ENCODE data around the gene ZNF805. TPM values are rescaled to one million over a fixed set of nuclear protein-coding genes. Genes with fewer than 3 reads are reported as not detected.
"Not testable (repeated sequence)": the region's sequence is repeated elsewhere in the genome, so short reads cannot be mapped to it uniquely, and the experiment has no call there.

The ZNF805 gene
- total and polyA plus RNA-seq, 11 donors, result 0.80 to 15.3 (median 10.2) TPM

DNA sequence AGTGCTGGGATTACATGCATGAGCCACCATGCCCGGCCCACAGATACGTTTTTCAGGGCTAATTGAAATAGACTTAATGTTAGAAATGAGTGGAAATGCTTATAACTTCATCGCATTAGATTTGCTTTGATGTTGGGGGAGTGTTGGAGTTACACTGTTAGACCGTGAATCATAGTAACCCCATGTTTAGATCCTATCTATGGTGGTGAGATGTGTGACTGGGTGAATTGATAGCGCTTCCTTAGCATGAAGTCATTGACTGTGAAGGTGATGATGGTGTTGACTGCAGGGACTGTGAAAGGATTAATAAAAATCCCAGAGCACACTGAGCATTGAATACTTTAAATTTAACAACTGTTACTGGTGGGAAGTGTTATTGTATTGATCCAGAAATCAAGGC, 47.4 kb upstream of the ZNF805 start:
- intact Hi-C loops (cut with DNase I), result loop anchor here in 1 of 10 donors (5.0 kb wide), 1 partner anchor 49 kb away; the partner anchor contains the start of gene ZNF805
- H3K4me1 ChIP-seq, result peaks cover 0 to 29% (median 19%) of the 10 kb centered on the region in 12 donors
- DNase-seq (no peak), ATAC-seq (no peak)
- WGBS, 4 donors, result 83 to 85% (median 84%) methylated on average over 5 of the region's 5 CpGs
- H3K36me3 ChIP-seq, result peaks cover 0 to 54% (median 47%) of the 10 kb centered on the region in 9 donors
- H3K27ac ChIP-seq, result no peak overlapping the region
- H3K9me3 ChIP-seq, result no peaks in the 10 kb centered on the region
- peak overlapping the region in 10 of 12 donors; percentile 83 to 99 (median 97) for H3K4me3 ChIP-seq
- no peak for TF ChIP-seq POLR2A (IDR thresholded peaks at IDR 0.05)
- TF ChIP-seq, protein P1, sequence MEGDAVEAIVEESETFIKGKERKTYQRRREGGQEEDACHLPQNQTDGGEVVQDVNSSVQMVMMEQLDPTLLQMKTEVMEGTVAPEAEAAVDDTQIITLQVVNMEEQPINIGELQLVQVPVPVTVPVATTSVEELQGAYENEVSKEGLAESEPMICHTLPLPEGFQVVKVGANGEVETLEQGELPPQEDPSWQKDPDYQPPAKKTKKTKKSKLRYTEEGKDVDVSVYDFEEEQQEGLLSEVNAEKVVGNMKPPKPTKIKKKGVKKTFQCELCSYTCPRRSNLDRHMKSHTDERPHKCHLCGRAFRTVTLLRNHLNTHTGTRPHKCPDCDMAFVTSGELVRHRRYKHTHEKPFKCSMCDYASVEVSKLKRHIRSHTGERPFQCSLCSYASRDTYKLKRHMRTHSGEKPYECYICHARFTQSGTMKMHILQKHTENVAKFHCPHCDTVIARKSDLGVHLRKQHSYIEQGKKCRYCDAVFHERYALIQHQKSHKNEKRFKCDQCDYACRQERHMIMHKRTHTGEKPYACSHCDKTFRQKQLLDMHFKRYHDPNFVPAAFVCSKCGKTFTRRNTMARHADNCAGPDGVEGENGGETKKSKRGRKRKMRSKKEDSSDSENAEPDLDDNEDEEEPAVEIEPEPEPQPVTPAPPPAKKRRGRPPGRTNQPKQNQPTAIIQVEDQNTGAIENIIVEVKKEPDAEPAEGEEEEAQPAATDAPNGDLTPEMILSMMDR (IDR thresholded peaks at IDR 0.05), result no peak
- no peaks in the 10 kb centered on the region for H3K27me3 ChIP-seq

GRCh38 chr19:57197874-57198273, 42.6 kb upstream of the ZNF805 start:
- DNase-seq; H3K27ac ChIP-seq; intact Hi-C loops (cut with DNase I); ATAC-seq; H3K27me3 ChIP-seq; H3K4me3 ChIP-seq; H3K9me3 ChIP-seq: not testable (repeated sequence)
- H3K36me3 ChIP-seq, result peaks cover 0 to 98% (median 84%) of the 10 kb centered on the region in 9 donors
- 94 to 96% (median 95%) methylated on average over 6 of the region's 6 CpGs for WGBS, 4 donors
- H3K4me1 ChIP-seq, result peaks cover 0 to 25% (median 10%) of the 10 kb centered on the region in 12 donors

DNA sequence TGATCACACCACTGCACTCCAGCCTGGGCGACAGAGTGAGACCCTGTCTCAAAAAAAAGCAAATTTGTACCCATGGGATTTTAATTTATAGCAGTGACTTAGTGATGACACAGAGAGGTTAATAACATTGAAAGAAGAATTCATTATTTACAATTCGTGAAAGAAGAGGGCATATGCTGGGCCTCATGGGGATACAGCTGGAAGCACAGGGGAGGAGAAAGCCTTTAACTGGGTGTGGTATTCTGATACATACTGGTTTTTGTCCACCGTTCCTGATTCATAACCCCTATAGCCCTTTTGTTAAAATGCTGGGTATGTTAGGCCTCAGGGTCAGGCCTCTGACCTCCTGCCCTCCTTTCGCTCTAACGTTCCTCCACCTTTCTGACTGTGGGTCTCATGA, 38.3 kb upstream of the ZNF805 start:
- 76 to 92% (median 86%) methylated on average over 5 of the region's 5 CpGs for WGBS, 4 donors
- H3K36me3 ChIP-seq, result peaks cover 0 to 91% (median 72%) of the 10 kb centered on the region in 9 donors
- no peaks in the 10 kb centered on the region for H3K27me3 ChIP-seq
- TF ChIP-seq POLR2A (IDR thresholded peaks at IDR 0.05), result no peak
- TF ChIP-seq, protein P1 (IDR thresholded peaks at IDR 0.05), result no peak
- no peak for DNase-seq
- peaks cover 0 to 14% (median 3%) of the 10 kb centered on the region in 12 donors for H3K4me1 ChIP-seq
- intact Hi-C loops (cut with DNase I), result no loop called here
- H3K9me3 ChIP-seq, result no peaks in the 10 kb centered on the region
- no peak for ATAC-seq
- H3K27ac ChIP-seq, result no peak overlapping the region
- no peak overlapping the region for H3K4me3 ChIP-seq

DNA sequence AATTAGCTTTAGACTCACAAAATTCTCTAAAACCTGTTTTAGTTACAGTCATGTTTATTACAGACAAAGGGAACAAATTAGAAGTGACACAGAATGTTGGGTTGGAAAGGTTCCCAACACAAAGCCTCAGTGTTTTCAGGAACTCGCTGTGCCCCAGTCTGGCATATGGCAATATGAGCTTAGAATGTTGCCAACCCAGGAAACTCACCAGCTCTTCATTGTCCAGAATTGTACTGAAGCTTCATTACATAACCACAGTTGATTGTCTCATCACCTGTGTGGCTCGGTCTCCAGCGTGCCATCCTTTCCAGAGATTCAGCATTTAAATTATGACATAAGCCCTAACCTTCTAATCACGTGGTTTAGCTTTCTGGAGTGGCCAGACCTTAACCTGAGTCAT, 30.1 kb upstream of the ZNF805 start:
- WGBS, 4 donors, result 80 to 90% (median 82%) methylated on average over 4 of the region's 4 CpGs
- intact Hi-C loops (cut with DNase I), result no loop called here
- TF ChIP-seq, protein P1 (IDR thresholded peaks at IDR 0.05), result no peak
- no peak for TF ChIP-seq POLR2A (IDR thresholded peaks at IDR 0.05)
- DNase-seq (no peak), ATAC-seq (peak in 1 of 4 donors; percentile 11)
- H3K9me3 ChIP-seq, result peaks cover 0 to 4% (median 0%) of the 10 kb centered on the region in 12 donors
- H3K4me1 ChIP-seq, result peaks cover 0 to 4% (median 0%) of the 10 kb centered on the region in 12 donors
- H3K27me3 ChIP-seq, result no peaks in the 10 kb centered on the region
- no peak overlapping the region for H3K4me3 ChIP-seq
- peak overlapping the region in 1 of 12 donors; percentile 52 for H3K27ac ChIP-seq
- peaks cover 5 to 96% (median 76%) of the 10 kb centered on the region in 9 donors for H3K36me3 ChIP-seq

- intact Hi-C loops (cut with DNase I), result no loop called here
- 93 to 96% (median 95%) methylated on average over 5 to 7 of the region's 7 CpGs for WGBS, 4 donors
- TF ChIP-seq, protein P1 (IDR thresholded peaks at IDR 0.05), result no peak
- TF ChIP-seq POLR2A (IDR thresholded peaks at IDR 0.05), result no peak
- H3K27me3 ChIP-seq, result no peaks in the 10 kb centered on the region
- H3K9me3 ChIP-seq, result peaks cover 0 to 4% (median 0%) of the 10 kb centered on the region in 12 donors
- peaks cover 5 to 91% (median 64%) of the 10 kb centered on the region in 9 donors for H3K36me3 ChIP-seq
- H3K4me1 ChIP-seq, result peaks cover 0 to 15% (median 6%) of the 10 kb centered on the region in 12 donors
- ATAC-seq, result peak in 1 of 4 donors; percentile 46
- no peak for DNase-seq
- H3K27ac ChIP-seq, result no peak overlapping the region
- no peak overlapping the region for H3K4me3 ChIP-seq
Measured at GRCh38 chr19:57212109-57212508, 28.3 kb upstream of the ZNF805 start.

Measured in heart left ventricle (tissue), 16 donors.